Panc1 (cell line): ENCODE data around the gene KCNJ13.

Experiments used
- TCF7L2 ChIP-seq: IDR thresholded peaks from 2 replicates; pipeline ENCODE4 v1.6.1; 2011; ENCODE audit warnings: mild to moderate bottlenecking, low read depth, low read length, inconsistent platforms
- TF ChIP-seq, protein P1 (sequence below): fragments of 450-650 bp; IDR thresholded peaks from 2 replicates; pipeline ENCODE4 v1.5.1; 2017; ENCODE audit warnings: mild to moderate bottlenecking

GRCh38 chr2:232791518-232791917, 15.2 kb upstream of the KCNJ13 start:
- TF ChIP-seq, protein P1, sequence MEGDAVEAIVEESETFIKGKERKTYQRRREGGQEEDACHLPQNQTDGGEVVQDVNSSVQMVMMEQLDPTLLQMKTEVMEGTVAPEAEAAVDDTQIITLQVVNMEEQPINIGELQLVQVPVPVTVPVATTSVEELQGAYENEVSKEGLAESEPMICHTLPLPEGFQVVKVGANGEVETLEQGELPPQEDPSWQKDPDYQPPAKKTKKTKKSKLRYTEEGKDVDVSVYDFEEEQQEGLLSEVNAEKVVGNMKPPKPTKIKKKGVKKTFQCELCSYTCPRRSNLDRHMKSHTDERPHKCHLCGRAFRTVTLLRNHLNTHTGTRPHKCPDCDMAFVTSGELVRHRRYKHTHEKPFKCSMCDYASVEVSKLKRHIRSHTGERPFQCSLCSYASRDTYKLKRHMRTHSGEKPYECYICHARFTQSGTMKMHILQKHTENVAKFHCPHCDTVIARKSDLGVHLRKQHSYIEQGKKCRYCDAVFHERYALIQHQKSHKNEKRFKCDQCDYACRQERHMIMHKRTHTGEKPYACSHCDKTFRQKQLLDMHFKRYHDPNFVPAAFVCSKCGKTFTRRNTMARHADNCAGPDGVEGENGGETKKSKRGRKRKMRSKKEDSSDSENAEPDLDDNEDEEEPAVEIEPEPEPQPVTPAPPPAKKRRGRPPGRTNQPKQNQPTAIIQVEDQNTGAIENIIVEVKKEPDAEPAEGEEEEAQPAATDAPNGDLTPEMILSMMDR: no peak
- no peak for TF ChIP-seq TCF7L2
